GM18498 (cell line): ENCODE measurements around the gene F2RL1.
"Not testable (repeated sequence)": the region's sequence is repeated elsewhere in the genome, so short reads cannot be mapped to it uniquely, and the experiment has no call there.

Experiments
- ATAC-seq: cut with Tn5 transposase; IDR thresholded peaks from one replicate; pipeline ENCODE4 v1.9.1; 2021; ENCODE audit warnings: mild to moderate bottlenecking, moderate library complexity; ENCODE audit not compliant: unreplicated experiment

The F2RL1 gene

DNA sequence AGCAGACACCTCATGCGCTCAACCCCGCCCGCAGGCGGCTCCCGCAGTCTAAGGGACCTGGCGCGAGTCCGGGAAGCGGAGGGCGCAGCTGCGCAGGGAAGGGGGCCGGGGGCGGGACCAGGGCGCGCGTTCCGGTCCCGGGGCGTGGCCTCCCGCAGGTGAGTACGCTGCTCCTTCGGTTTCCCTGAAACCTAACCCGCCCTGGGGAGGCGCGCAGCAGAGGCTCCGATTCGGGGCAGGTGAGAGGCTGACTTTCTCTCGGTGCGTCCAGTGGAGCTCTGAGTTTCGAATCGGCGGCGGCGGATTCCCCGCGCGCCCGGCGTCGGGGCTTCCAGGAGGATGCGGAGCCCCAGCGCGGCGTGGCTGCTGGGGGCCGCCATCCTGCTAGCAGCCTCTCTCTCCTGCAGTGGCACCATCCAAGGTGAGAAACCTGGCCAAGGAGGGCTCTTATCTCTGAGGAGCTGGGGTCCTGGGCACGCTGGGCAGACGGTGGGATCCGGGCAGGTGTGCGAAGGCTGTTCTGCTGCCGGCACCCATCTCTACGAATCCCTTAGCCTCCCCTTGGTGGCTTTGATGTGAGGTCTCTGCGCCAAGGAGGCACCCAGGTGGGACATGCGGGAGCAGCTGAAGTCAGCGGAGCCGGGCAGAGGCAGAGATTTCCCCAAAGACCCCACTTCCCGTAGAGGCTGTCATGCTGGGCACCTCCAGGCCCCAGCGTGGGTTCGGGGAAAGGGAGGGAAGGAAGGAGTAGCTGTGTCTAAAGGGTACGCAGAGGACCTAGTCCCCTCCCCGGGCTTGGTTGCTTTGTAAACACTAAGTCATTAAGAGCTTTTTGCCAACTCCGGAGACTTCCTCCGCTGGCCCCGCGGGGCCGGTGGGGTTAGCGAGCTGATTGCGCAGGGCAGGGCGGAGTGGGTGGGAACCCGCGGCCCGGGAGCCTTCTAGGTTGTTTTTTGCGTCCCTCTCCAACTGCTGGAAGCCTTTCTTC is at the start of gene F2RL1:
TSS of gene F2RL1 (plus strand) at position 187 of the 988 bp plus-strand sequence. CDS start at position 340, 153 bp downstream.
- ATAC-seq = no peak

- not testable (repeated sequence) for ATAC-seq
Measured at GRCh38 chr5:76771041-76771440, 47.8 kb upstream of the F2RL1 start.

DNA sequence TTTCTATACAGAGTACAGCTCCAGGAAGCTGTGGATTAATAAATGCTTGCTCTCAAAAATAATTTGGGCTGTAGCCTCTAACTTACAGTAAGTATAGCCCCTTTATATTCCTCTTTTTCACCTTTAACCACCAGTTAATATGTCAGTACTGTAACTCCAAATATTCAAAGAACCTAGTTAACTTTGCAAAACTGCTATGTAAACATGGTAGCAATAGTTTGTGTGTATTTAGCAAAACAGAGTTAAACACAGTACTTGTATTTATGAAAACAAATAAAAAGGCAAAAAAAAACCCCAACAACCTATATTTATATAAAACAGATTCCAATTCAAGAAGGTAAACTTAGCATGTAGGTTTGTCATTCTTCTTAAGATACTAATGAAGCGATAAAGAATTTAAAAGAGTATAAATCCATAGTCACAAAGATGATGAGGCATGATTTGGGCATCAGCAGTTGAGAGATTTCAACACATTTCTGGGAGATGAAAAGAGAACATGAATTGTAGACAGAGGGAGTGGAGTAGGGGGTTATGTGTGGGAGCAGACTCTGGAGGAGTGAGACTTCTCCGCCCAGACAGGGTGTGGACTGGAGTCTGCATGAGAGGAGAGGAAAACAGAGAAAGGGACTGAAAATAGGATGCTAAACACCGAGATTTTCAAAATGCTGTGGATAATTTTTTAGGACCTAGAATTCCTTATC is 47.0 kb upstream of the F2RL1 start:
- no peak for ATAC-seq

DNA sequence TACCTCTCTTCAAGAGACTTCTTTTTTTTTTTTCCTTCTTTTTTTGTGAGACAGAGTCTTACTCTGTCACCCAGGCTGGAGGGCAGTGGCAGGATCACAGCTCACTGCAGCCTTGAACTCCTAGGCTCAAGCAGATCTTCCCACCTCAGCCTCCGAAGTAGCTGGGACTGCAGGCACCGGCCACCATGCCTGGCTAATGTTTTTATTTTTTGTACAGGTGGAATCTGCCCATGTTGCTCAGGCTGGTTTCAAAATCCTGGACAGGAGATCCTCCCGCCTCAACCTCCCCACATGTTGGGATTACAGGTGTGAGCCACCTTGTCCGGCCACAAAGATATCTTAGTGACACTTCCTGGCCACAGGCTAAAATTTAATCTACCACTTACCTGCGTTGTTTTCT is 42.9 kb upstream of the F2RL1 start:
- ATAC-seq = no peak

- ATAC-seq = no peak
Measured at GRCh38 chr5:76776391-76776790, 42.4 kb upstream of the F2RL1 start.

DNA sequence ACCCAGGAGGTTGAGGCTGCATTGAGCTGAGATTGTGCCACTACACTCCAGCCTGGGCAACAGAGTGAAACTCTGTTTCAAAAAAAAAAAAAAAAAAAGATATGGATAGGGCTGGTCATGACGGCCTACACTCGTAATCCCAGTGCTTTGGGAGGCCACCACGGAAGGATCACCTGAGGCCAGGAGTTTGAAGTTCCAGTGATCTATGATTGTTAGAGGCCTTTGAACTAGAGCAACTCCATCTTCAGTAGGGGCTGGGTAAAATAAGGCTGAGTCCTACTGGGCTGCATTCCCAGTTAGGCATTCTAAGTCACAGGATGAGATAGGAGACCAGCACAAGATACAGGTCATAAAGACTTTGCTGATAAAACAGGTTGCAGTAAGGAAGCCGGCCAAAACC is 38.2 kb upstream of the F2RL1 start:
- ATAC-seq = not testable (repeated sequence)

- ATAC-seq = no peak
Measured at GRCh38 chr5:76781775-76782174, 37.1 kb upstream of the F2RL1 start.

DNA sequence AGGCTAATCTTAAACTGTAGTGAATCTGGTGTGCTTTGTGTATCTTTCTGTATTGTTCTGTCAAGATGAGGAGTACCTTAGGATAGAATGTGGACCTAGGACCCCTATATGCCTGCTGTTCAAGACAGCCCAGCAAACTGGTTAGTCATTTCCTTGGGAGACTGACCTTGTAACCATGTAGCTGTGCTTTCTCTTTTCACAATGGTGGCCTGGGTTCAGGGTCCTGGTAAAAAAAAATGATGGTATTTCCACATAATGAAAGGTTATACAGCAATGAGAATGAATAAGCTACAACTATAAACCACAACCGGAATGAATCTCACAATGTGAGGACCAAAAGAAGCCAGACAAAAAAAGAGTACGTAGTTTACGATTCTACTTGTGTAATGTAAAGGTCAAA is 36.4 kb upstream of the F2RL1 start:
- ATAC-seq = no peak

DNA sequence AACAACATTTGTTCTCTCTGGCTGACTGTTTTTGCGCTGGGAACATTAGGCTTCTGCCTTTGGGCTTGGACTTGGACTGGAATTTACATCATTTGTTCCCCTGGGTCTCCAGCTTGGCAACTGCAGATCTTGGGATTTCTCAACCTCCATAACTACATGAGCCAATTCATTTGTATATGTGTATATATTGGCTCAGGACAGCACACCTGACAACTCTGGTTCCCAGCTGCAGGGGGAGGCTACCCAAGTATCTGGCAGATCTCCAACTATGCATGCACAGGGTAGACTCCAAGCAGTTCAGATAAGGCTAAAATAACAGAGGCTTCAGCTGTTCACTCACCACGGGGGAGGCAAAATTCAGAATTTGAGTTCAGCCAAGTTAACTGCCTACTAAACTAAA is 31.6 kb upstream of the F2RL1 start:
- ATAC-seq = no peak

DNA sequence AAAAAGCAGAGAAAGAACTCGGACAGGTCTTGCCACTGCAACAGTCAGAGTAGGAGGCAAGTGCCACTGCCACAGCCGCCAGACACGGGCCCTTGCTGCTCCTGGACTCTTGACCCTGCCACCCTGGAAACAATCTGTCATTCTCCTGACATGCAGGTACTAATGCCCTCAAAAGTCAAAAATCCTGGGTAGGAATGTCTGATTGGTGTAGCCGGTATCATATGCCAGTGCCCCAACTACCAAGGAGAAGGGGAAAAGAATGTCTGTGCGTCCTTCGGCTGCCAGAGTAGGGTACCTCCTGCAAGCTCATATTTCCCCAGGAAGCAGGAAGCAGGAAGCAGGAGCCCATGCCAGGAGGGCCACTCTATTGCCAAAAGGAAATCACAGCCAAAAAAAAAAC is 30.5 kb upstream of the F2RL1 start:
- ATAC-seq = no peak

GRCh38 chr5:76789275-76789674 is 29.6 kb upstream of the F2RL1 start:
- ATAC-seq = not testable (repeated sequence)

- no peak for ATAC-seq
Measured at GRCh38 chr5:76789991-76790581, 28.7 kb upstream of the F2RL1 start.

GRCh38 chr5:76790632-76791290 is 28.1 kb upstream of the F2RL1 start:
- ATAC-seq = no peak

- ATAC-seq = no peak
Measured at GRCh38 chr5:76791461-76791860, 27.4 kb upstream of the F2RL1 start.

- ATAC-seq = no peak
Measured at GRCh38 chr5:76794871-76795270, 24.0 kb upstream of the F2RL1 start.

GRCh38 chr5:76799588-76799987 is 19.2 kb upstream of the F2RL1 start:
- no peak for ATAC-seq

GRCh38 chr5:76800579-76800978 is 18.3 kb upstream of the F2RL1 start:
- no peak for ATAC-seq

- no peak for ATAC-seq
Measured at GRCh38 chr5:76801159-76801802, 17.5 kb upstream of the F2RL1 start.

- ATAC-seq = no peak
Measured at GRCh38 chr5:76801803-76802195, 17.0 kb upstream of the F2RL1 start.

GRCh38 chr5:76804266-76804665 is 14.6 kb upstream of the F2RL1 start:
- no peak for ATAC-seq
